Keratinocyte (primary cell): ENCODE measurements around the gene WDFY2. TPM values are rescaled to one million over a fixed set of nuclear protein-coding genes. Genes with fewer than 3 reads are reported as not detected.

Experiments used
- DNase-seq: peaks from one replicate; pipeline ENCODE4 v3.0.0-alpha.2; 2011; ENCODE audit warnings: low read depth, missing footprints, low spot score
- FAIRE-seq: peaks from 2 replicates; lab custom pipeline; 2011; peaks lifted over from hg19 to GRCh38; lab: Jason Lieb, UNC
- H2AFZ ChIP-seq: 2 replicates; pipeline ENCODE4 v1.6.0; 2012; ENCODE audit warnings: low read length, control low read depth, inconsistent platforms; ENCODE audit not compliant: control insufficient read depth
- H3K27ac ChIP-seq: 2 replicates; pipeline ENCODE4 v1.5.1; 2011; ENCODE audit warnings: low read length; ENCODE audit not compliant: control insufficient read depth, insufficient read depth
- H3K27me3 ChIP-seq: 3 replicates; pipeline ENCODE4 v1.6.0; 2011; ENCODE audit warnings: low read length; ENCODE audit not compliant: control insufficient read depth, insufficient read depth; ENCODE audit errors: extremely low read depth
- H3K36me3 ChIP-seq, 2 experiments: 2 replicates in 1 of 2; 3 replicates in 1 of 2; pipeline ENCODE4 v1.5.1; 2011; ENCODE audit warnings: low read length in 2 of 2, mild to moderate bottlenecking in 1 of 2; ENCODE audit not compliant: control insufficient read depth in 2 of 2, insufficient read depth in 2 of 2; ENCODE audit errors: extremely low read depth in 1 of 2
- H3K4me1 ChIP-seq: 3 replicates; pipeline ENCODE4 v1.5.1; 2011; ENCODE audit warnings: low read length; ENCODE audit not compliant: control insufficient read depth, insufficient read depth; ENCODE audit errors: extremely low read depth
- H3K4me2 ChIP-seq: 3 replicates; pipeline ENCODE4 v1.6.0; 2011; ENCODE audit warnings: low read depth, low read length; ENCODE audit not compliant: control insufficient read depth, insufficient read depth; ENCODE audit errors: extremely low read depth
- H3K4me3 ChIP-seq, 3 experiments: fragments of 200-600 bp in 1 of 3; sonication (generic) in 1 of 3; 2 replicates in 2 of 3; 3 replicates in 1 of 3; pipeline ENCODE4 v1.5.1; 2011 to 2016; ENCODE audit warnings: low read length in 3 of 3, mild to moderate bottlenecking in 3 of 3, control low read depth in 2 of 3, inconsistent platforms in 1 of 3, low read depth in 1 of 3, mixed read lengths in 1 of 3, mixed run types in 1 of 3, moderate library complexity in 1 of 3; ENCODE audit not compliant: control insufficient read depth in 2 of 3, insufficient read depth in 2 of 3; ENCODE audit errors: extremely low read depth in 1 of 3
- H3K79me2 ChIP-seq: 2 replicates; pipeline ENCODE4 v1.6.0; 2012; ENCODE audit warnings: low read length; ENCODE audit not compliant: control insufficient read depth, insufficient read depth
- H3K9ac ChIP-seq: 3 replicates; pipeline ENCODE4 v1.6.0; 2011; ENCODE audit warnings: low read length; ENCODE audit not compliant: control insufficient read depth, insufficient read depth; ENCODE audit errors: extremely low read depth
- H3K9me1 ChIP-seq: 3 replicates; pipeline ENCODE4 v1.6.0; 2011; ENCODE audit warnings: low read length; ENCODE audit not compliant: control insufficient read depth, insufficient read depth; ENCODE audit errors: extremely low read depth
- H3K9me3 ChIP-seq: 2 replicates; pipeline ENCODE4 v1.5.1; 2012; ENCODE audit warnings: low read depth, low read length; ENCODE audit not compliant: control insufficient read depth
- H4K20me1 ChIP-seq: 3 replicates; pipeline ENCODE4 v1.6.0; 2011; ENCODE audit warnings: low read length; ENCODE audit not compliant: control insufficient read depth, insufficient read depth; ENCODE audit errors: extremely low read depth
- EZH2 ChIP-seq: IDR thresholded peaks from one replicate; pipeline ENCODE4 v1.6.1; 2012; ENCODE audit warnings: inconsistent platforms, mild to moderate bottlenecking, low read length, moderate library complexity
- dilution Hi-C: fragments of 300-500 bp; cut with MboI; formaldehyde crosslinking; loops from one replicate; pipeline ENCODE4 v1.7.0; 2020; ENCODE audit warnings: low sequenced_read_pairs; ENCODE audit not compliant: extremely low pct_ligation_motif_present
- polyA plus RNA-seq, 5 experiments: library from polyadenylated mRNA; depleted of rRNA in 3 of 5; stranded (reverse) in 3 of 5; stranded (forward) in 1 of 5; unstranded in 1 of 5; fragments of >200 nt; gene quantifications; 1 replicate in 1 of 5; 2 replicates in 3 of 5; 3 replicates in 1 of 5; pipeline versions ENCODE4 v1.2.1 to v1.2.3, GENCODE V29; 2011 to 2012; ENCODE audit warnings: missing spikeins in 2 of 5, low read depth in 1 of 5, low replicate concordance in 1 of 5
- TF ChIP-seq, protein P1 (sequence below), 3 experiments: IDR thresholded peaks in 1 of 3; conservative IDR thresholded peaks in 1 of 3; optimal IDR thresholded peaks in 1 of 3; 2 replicates in 2 of 3; 3 replicates in 1 of 3; pipeline versions ENCODE3 to v1.5.1; 2011; ENCODE audit warnings: low read length in 3 of 3, mild to moderate bottlenecking in 3 of 3, moderate library complexity in 2 of 3, control low read depth in 1 of 3, inconsistent platforms in 1 of 3; ENCODE audit not compliant: insufficient read depth in 2 of 3; ENCODE audit errors: extremely low read depth in 1 of 3

WDFY2 gene
- polyA plus RNA-seq, 1 donor (not counting 4 experiments of a cell fraction or from before 2014, with no cell fraction given) = 18.6 TPM

GRCh38 chr13:51719394-51719793 lies 135.1 kb downstream of the WDFY2 start:
- Histone ChIP-seq H3K4me3 (no peak overlapping the region), H3K9me3 (no peaks in the 10 kb centered on the region), H3K36me3 (peaks cover 2 to 11% of the 10 kb centered on the region in 2 experiments), H2AFZ (no peak overlapping the region), H3K27me3 (no peaks in the 10 kb centered on the region), H3K4me2 (no peak overlapping the region), H3K4me1 (peaks cover 16% of the 10 kb centered on the region), H3K9ac (no peak overlapping the region), H4K20me1 (no peaks in the 10 kb centered on the region), H3K9me1 (no peaks in the 10 kb centered on the region), H3K79me2 (peaks cover 12% of the 10 kb centered on the region), H3K27ac (no peak overlapping the region)
- FAIRE-seq (no peak), DNase-seq (no peak)
- TF ChIP-seq, protein P1, sequence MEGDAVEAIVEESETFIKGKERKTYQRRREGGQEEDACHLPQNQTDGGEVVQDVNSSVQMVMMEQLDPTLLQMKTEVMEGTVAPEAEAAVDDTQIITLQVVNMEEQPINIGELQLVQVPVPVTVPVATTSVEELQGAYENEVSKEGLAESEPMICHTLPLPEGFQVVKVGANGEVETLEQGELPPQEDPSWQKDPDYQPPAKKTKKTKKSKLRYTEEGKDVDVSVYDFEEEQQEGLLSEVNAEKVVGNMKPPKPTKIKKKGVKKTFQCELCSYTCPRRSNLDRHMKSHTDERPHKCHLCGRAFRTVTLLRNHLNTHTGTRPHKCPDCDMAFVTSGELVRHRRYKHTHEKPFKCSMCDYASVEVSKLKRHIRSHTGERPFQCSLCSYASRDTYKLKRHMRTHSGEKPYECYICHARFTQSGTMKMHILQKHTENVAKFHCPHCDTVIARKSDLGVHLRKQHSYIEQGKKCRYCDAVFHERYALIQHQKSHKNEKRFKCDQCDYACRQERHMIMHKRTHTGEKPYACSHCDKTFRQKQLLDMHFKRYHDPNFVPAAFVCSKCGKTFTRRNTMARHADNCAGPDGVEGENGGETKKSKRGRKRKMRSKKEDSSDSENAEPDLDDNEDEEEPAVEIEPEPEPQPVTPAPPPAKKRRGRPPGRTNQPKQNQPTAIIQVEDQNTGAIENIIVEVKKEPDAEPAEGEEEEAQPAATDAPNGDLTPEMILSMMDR (optimal IDR thresholded peaks at IDR 0.05 in 1 of 3, IDR thresholded peaks at IDR 0.05 in 1 of 3, conservative IDR thresholded peaks at IDR 0.05 in 1 of 3; ENCODE audit: extremely low read depth in 1 of 3, insufficient read depth in 2 of 3, low read length in 3 of 3) = no peak
- TF ChIP-seq EZH2 = no peak
- dilution Hi-C loops = no loop called here

- H3K27me3 ChIP-seq = no peaks in the 10 kb centered on the region
- H3K27ac ChIP-seq = no peak overlapping the region
- H3K4me1 ChIP-seq = no peaks in the 10 kb centered on the region
- TF ChIP-seq, protein P1 (optimal IDR thresholded peaks at IDR 0.05 in 1 of 3, IDR thresholded peaks at IDR 0.05 in 1 of 3, conservative IDR thresholded peaks at IDR 0.05 in 1 of 3; ENCODE audit: extremely low read depth in 1 of 3, insufficient read depth in 2 of 3, low read length in 3 of 3) = no peak
- no peak for TF ChIP-seq EZH2
- H4K20me1 ChIP-seq = no peaks in the 10 kb centered on the region
- H3K36me3 ChIP-seq = peaks cover 2 to 18% of the 10 kb centered on the region in 2 experiments
- H3K4me3 ChIP-seq = no peak overlapping the region
- DNase-seq = no peak
- no peak for FAIRE-seq
- dilution Hi-C loops = no loop called here
- no peak overlapping the region for H3K4me2 ChIP-seq
- no peaks in the 10 kb centered on the region for H3K9me3 ChIP-seq
- H3K9me1 ChIP-seq = no peaks in the 10 kb centered on the region
- H3K9ac ChIP-seq = no peak overlapping the region
- H3K79me2 ChIP-seq = peaks cover 8% of the 10 kb centered on the region
- no peak overlapping the region for H2AFZ ChIP-seq
These were observed 137.2 kb downstream of the WDFY2 start for GRCh38 chr13:51721496-51721895.
